Activated naive CD4-positive, alpha-beta T cell treated with anti-CD3 and anti-CD28 coated beads, Interleukin-2, amount 10 ng/mL, durations not matched to agents 7 days and 5 days (primary cell): ENCODE measurements around the gene SRRD.

Experiments
- CTCF ChIA-PET: fragments of 350-600 bp; sonication (Branson Sonifier 250); formaldehyde crosslinking; loops from one replicate; lab custom pipeline; 2021; ENCODE audit warnings: antibody characterized with exemption; lab: Charles Lee
- DNase-seq: peaks from one replicate; pipeline ENCODE4 v3.0.0-alpha.2; 2020
- H3K27ac Mint-ChIP-seq: one replicate; pipeline ENCODE4 v1.8.0; 2021; ENCODE audit warnings: mild to moderate bottlenecking, moderate library complexity, mixed read lengths
- H3K27me3 Mint-ChIP-seq: one replicate; pipeline ENCODE4 v1.8.0; 2021; ENCODE audit warnings: mild to moderate bottlenecking, mixed read lengths
- H3K36me3 Mint-ChIP-seq: one replicate; pipeline ENCODE4 v1.8.0; 2021; ENCODE audit warnings: mixed read lengths
- H3K4me1 Mint-ChIP-seq: one replicate; pipeline ENCODE4 v1.8.0; 2021; ENCODE audit warnings: mixed read lengths
- H3K4me3 Mint-ChIP-seq: one replicate; pipeline ENCODE4 v1.8.0; 2021; ENCODE audit warnings: mild to moderate bottlenecking, moderate library complexity, mixed read lengths
- H3K9me3 Mint-ChIP-seq: one replicate; pipeline ENCODE4 v1.8.0; 2021; ENCODE audit warnings: mixed read lengths

The SRRD gene

GRCh38 chr22:26447584-26448329 lies 35.9 kb upstream of the SRRD start:
- H3K9me3 Mint-ChIP-seq: no peaks in the 10 kb centered on the region
- no peaks in the 10 kb centered on the region for H3K27me3 Mint-ChIP-seq
- peak overlapping the region; percentile 35 for H3K27ac Mint-ChIP-seq
- CTCF ChIA-PET: no interaction called here
- H3K4me1 Mint-ChIP-seq: no peaks in the 10 kb centered on the region
- H3K36me3 Mint-ChIP-seq: peaks cover 6% of the 10 kb centered on the region
- H3K4me3 Mint-ChIP-seq: no peak overlapping the region
- no peak for DNase-seq

GRCh38 chr22:26448334-26448733 lies 35.3 kb upstream of the SRRD start:
- H3K27me3 Mint-ChIP-seq: no peaks in the 10 kb centered on the region
- peaks cover 6% of the 10 kb centered on the region for H3K36me3 Mint-ChIP-seq
- H3K27ac Mint-ChIP-seq: no peak overlapping the region
- H3K4me3 Mint-ChIP-seq: no peak overlapping the region
- DNase-seq: no peak
- no peaks in the 10 kb centered on the region for H3K9me3 Mint-ChIP-seq
- CTCF ChIA-PET: no interaction called here
- no peaks in the 10 kb centered on the region for H3K4me1 Mint-ChIP-seq

DNA sequence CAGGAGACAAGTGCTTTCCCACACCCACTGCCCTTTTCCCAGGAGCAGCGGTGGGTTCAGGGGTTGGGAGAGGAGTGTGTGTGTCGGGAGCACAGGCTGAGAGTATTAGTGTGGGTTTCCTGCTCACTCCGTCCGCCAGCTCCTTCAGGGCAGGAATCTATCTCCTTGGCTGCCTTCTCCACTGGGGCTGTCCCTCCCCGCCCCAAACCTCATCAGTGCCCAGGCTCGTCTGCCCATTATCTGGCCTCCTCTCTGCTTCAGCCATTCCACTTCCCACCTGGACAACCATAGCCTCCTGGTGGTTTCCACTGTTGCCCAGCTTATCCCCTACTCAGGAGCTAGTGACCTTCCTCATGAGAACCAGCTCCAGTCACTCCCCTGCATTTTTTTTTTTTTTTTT lies 34.7 kb upstream of the SRRD start:
- Mint-ChIP-seq H3K9me3 (no peaks in the 10 kb centered on the region), H3K4me1 (no peaks in the 10 kb centered on the region), H3K27ac (no peak overlapping the region), H3K36me3 (peaks cover 6% of the 10 kb centered on the region), H3K4me3 (no peak overlapping the region), H3K27me3 (no peaks in the 10 kb centered on the region)
- CTCF ChIA-PET: no interaction called here
- DNase-seq: no peak

GRCh38 chr22:26450453-26451185 lies 33.1 kb upstream of the SRRD start:
- no peak for DNase-seq
- H3K9me3 Mint-ChIP-seq: no peaks in the 10 kb centered on the region
- no peaks in the 10 kb centered on the region for H3K4me1 Mint-ChIP-seq
- CTCF ChIA-PET: no interaction called here
- H3K27ac Mint-ChIP-seq: no peak overlapping the region
- peaks cover 4% of the 10 kb centered on the region for H3K36me3 Mint-ChIP-seq
- H3K27me3 Mint-ChIP-seq: no peaks in the 10 kb centered on the region
- no peak overlapping the region for H3K4me3 Mint-ChIP-seq

DNA sequence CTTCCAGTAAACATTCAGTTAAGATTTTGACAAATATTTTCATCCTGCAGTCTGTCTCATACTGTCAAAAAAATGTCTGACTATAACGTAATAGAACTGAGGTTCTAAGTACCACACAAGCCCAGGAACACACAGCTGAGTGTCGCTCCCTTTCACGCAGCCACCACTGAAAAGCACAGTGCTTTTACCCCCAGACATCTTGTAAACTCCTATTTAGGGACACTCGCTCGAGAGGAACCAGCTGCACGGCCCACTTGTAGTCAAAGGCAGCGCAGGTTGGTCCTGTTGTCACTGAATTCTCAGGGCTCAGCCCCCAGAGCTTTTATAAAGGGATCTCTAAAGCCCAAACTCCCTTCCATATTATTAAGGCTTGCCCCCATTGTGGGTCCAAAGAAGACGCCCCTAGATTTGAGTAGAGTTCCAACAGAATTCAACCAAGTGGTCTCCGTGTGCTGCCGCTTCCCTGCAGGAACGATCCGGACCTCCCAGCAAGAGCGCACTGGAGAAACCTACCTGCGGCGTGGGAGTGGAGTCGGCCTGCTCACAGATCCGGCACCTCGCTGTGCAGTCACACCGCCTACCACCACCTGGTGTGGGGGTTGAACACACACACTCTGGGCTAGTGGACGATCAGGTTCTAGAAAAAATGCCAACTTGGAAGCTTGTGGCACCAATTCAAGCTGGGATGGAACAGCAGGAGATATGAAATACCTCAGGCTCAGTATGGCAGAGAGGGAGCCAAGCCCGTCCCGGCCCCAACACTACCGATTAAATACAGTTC lies 31.3 kb upstream of the SRRD start:
- no peaks in the 10 kb centered on the region for H3K9me3 Mint-ChIP-seq
- H3K4me1 Mint-ChIP-seq: no peaks in the 10 kb centered on the region
- peaks cover 8% of the 10 kb centered on the region for H3K36me3 Mint-ChIP-seq
- DNase-seq: no peak
- no peak overlapping the region for H3K27ac Mint-ChIP-seq
- H3K27me3 Mint-ChIP-seq: no peaks in the 10 kb centered on the region
- CTCF ChIA-PET: interaction anchor here (1.9 kb wide), 1 partner anchor 86 kb away, joined by 6 read pairs; no protein-coding TSS in a partner anchor
- H3K4me3 Mint-ChIP-seq: no peak overlapping the region

- H3K27ac Mint-ChIP-seq: no peak overlapping the region
- CTCF ChIA-PET: interaction anchor here (0.8 to 1.9 kb wide), 2 partner anchors 9 to 87 kb away, joined by 3 to 6 read pairs; no protein-coding TSS in a partner anchor
- no peaks in the 10 kb centered on the region for H3K9me3 Mint-ChIP-seq
- DNase-seq: no peak
- H3K4me1 Mint-ChIP-seq: no peaks in the 10 kb centered on the region
- no peaks in the 10 kb centered on the region for H3K27me3 Mint-ChIP-seq
- H3K4me3 Mint-ChIP-seq: no peak overlapping the region
- peaks cover 12% of the 10 kb centered on the region for H3K36me3 Mint-ChIP-seq
Measured at GRCh38 chr22:26453216-26453615, 30.5 kb upstream of the SRRD start.

DNA sequence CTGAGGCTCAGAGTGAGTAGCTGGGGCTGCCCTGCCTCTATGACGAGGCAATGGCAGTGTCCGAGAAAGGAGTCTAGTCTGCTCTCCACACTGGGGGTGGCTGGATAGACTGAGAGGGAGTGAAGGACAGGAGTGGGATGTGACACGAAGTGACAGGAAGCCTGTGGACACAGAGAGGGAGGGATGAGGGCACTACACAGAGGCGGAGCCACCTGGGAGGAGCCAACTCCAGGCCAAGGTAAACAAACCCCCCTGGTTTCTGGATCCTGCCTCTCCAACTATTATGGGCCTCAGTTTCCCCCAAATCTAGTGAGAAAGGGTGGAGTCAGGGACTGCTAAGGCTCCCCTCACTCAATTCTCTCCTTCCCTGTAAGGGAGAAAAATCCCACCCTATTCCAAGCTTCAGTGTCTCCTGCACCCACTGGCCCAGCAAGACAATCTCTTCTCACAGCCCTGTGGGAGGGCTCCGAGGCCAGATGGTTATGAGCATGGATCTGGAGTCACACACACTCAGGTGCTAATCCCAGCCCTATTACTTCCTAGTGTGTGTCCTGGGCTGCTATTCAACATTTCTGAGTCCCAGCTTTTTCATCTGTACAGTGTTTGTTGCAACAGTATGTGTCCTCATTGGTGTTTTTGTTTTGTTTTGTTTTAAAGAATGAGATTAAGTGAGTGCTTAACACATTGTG lies 29.7 kb upstream of the SRRD start:
- CTCF ChIA-PET: interaction anchor here (0.8 to 1.9 kb wide), 2 partner anchors 8 to 87 kb away, joined by 3 to 6 read pairs; no protein-coding TSS in a partner anchor
- no peak for DNase-seq
- Mint-ChIP-seq H3K27me3 (no peaks in the 10 kb centered on the region), H3K27ac (peak overlapping the region; percentile 49), H3K9me3 (no peaks in the 10 kb centered on the region), H3K4me1 (no peaks in the 10 kb centered on the region), H3K36me3 (peaks cover 13% of the 10 kb centered on the region), H3K4me3 (no peak overlapping the region)

- CTCF ChIA-PET: no interaction called here
- Mint-ChIP-seq H3K4me1 (no peaks in the 10 kb centered on the region), H3K9me3 (no peaks in the 10 kb centered on the region), H3K27me3 (no peaks in the 10 kb centered on the region), H3K36me3 (peaks cover 21% of the 10 kb centered on the region), H3K4me3 (no peak overlapping the region), H3K27ac (no peak overlapping the region)
- no peak for DNase-seq
Measured at GRCh38 chr22:26457661-26458272, 25.9 kb upstream of the SRRD start.

DNA sequence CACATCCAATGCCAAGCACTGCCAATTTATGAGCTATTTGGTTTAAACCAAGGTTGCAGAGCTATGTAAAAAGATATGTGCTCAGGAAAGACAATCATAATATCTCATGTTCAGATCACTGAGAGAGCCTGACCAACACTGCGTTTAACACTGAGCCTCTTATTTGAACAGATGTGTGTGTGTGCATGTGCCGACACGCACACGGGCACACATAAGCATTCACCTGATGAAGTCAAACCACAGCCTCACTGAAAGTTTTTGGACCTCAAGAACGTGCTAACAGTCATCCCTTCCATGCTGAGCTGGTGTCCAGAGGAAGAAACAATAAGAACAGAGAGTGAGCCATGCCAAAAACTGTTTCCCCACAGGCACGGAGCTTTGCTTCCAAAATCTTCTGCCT lies 23.5 kb upstream of the SRRD start:
- no peaks in the 10 kb centered on the region for H3K27me3 Mint-ChIP-seq
- H3K4me3 Mint-ChIP-seq: no peak overlapping the region
- CTCF ChIA-PET: interaction anchor here (0.7 to 5.7 kb wide), 12 partner anchors 10 to 161 kb away, joined by 3 to 59 read pairs (median 4); no protein-coding TSS in a partner anchor
- no peak for DNase-seq
- no peaks in the 10 kb centered on the region for H3K9me3 Mint-ChIP-seq
- no peaks in the 10 kb centered on the region for H3K4me1 Mint-ChIP-seq
- H3K27ac Mint-ChIP-seq: no peak overlapping the region
- peaks cover 35% of the 10 kb centered on the region for H3K36me3 Mint-ChIP-seq

- DNase-seq: peak; percentile 56
- H3K36me3 Mint-ChIP-seq: peaks cover 40% of the 10 kb centered on the region
Measured at GRCh38 chr22:26461188-26461810, 22.4 kb upstream of the SRRD start.

GRCh38 chr22:26462051-26462450 lies 21.6 kb upstream of the SRRD start:
- no peaks in the 10 kb centered on the region for H3K9me3 Mint-ChIP-seq
- CTCF ChIA-PET: interaction anchor here (0.6 to 5.7 kb wide), 16 partner anchors 9 to 203 kb away, joined by 3 to 59 read pairs (median 6); partner anchors contain the start of genes HPS4 and SRRD
- peaks cover 46% of the 10 kb centered on the region for H3K36me3 Mint-ChIP-seq
- DNase-seq: no peak
- no peaks in the 10 kb centered on the region for H3K4me1 Mint-ChIP-seq
- no peak overlapping the region for H3K4me3 Mint-ChIP-seq
- H3K27me3 Mint-ChIP-seq: no peaks in the 10 kb centered on the region
- H3K27ac Mint-ChIP-seq: no peak overlapping the region

More at GRCh38 chr22:26461188-26461810, 22.4 kb upstream of the SRRD start:
- no peaks in the 10 kb centered on the region for H3K4me1 Mint-ChIP-seq
- H3K27ac Mint-ChIP-seq: no peak overlapping the region
- no peaks in the 10 kb centered on the region for H3K9me3 Mint-ChIP-seq
- H3K4me3 Mint-ChIP-seq: no peak overlapping the region
- CTCF ChIA-PET: interaction anchor here (0.6 to 5.7 kb wide), 22 partner anchors 8 to 842 kb away, joined by 3 to 59 read pairs (median 5); partner anchors contain the start of genes HPS4 and SRRD
- H3K27me3 Mint-ChIP-seq: no peaks in the 10 kb centered on the region

GRCh38 chr22:26462641-26463040 lies 21.0 kb upstream of the SRRD start:
- Mint-ChIP-seq H3K36me3 (peaks cover 45% of the 10 kb centered on the region), H3K9me3 (no peaks in the 10 kb centered on the region), H3K4me1 (no peaks in the 10 kb centered on the region), H3K4me3 (no peak overlapping the region), H3K27me3 (no peaks in the 10 kb centered on the region), H3K27ac (no peak overlapping the region)
- CTCF ChIA-PET: interaction anchor here (1.0 to 5.7 kb wide), 7 partner anchors 9 to 97 kb away, joined by 3 to 59 read pairs (median 10); no protein-coding TSS in a partner anchor
- DNase-seq: no peak
